HepG2 (cell line): Measurements from ENCODE around the gene NTSR2. TPM values are rescaled to one million over a fixed set of nuclear protein-coding genes. Genes with fewer than 3 reads are reported as not detected.

Experiments used
- EEA1 ChIP-seq: sonication (generic); formaldehyde crosslinking; IDR thresholded peaks from 2 replicates; pipeline ENCODE4 v1.5.1; 2020; ENCODE audit warnings: mild to moderate bottlenecking, missing genetic modification reagents, borderline replicate concordance
- FOXP1 ChIP-seq, 2 experiments: fragments of 450-650 bp in 1 of 2; IDR thresholded peaks; 2 replicates each; pipeline ENCODE4 v1.6.1; 2017 to 2018; ENCODE audit warnings: antibody characterized with exemption in 1 of 2
- HOXD1 ChIP-seq: sonication (generic); formaldehyde crosslinking; IDR thresholded peaks from 2 replicates; pipeline ENCODE4 v1.5.0; 2020; ENCODE audit warnings: missing genetic modification reagents
- JUND ChIP-seq: sonication (generic); formaldehyde crosslinking; IDR thresholded peaks from 2 replicates; pipeline ENCODE4 v1.8.0; 2022; ENCODE audit warnings: mild to moderate bottlenecking, missing genetic modification reagents
- KLF9 ChIP-seq: IDR thresholded peaks from 2 replicates; pipeline ENCODE4 v1.6.1; 2016; ENCODE audit warnings: low read depth
- LCORL ChIP-seq, 2 experiments: fragments of 450-650 bp in 1 of 2; sonication (generic) in 1 of 2; formaldehyde crosslinking in 1 of 2; IDR thresholded peaks; 2 replicates each; pipeline versions ENCODE4 v1.5.0 to v1.6.1; 2017 to 2020; ENCODE audit warnings: antibody characterized with exemption in 1 of 2, missing genetic modification reagents in 1 of 2
- NFE2L1 ChIP-seq: sonication (generic); formaldehyde crosslinking; IDR thresholded peaks from 2 replicates; pipeline ENCODE4 v1.4.0; 2020; ENCODE audit warnings: missing genetic modification reagents, mild to moderate bottlenecking, borderline replicate concordance
- NR0B2 ChIP-seq: sonication (generic); formaldehyde crosslinking; IDR thresholded peaks from 2 replicates; pipeline ENCODE4 v1.4.0; 2020; ENCODE audit warnings: mild to moderate bottlenecking, missing genetic modification reagents
- PHF5A ChIP-seq: IDR thresholded peaks from one replicate; pipeline ENCODE4 v1.6.1; 2018; ENCODE audit warnings: low read depth, missing genetic modification reagents; ENCODE audit not compliant: unreplicated experiment
- PPARG ChIP-seq: conservative IDR thresholded peaks from 2 replicates; pipeline ENCODE4 v1.6.1; 2016; ENCODE audit warnings: missing biosample characterization, missing genetic modification reagents
- SAFB2 ChIP-seq: sonication (generic); formaldehyde crosslinking; IDR thresholded peaks from 2 replicates; pipeline ENCODE4 v1.5.1; 2020; ENCODE audit warnings: missing genetic modification reagents, low read depth, mild to moderate bottlenecking, borderline replicate concordance
- TEAD3 ChIP-seq: optimal IDR thresholded peaks from 2 replicates; pipeline ENCODE3; 2016; ENCODE audit warnings: borderline replicate concordance
- ZNF382 ChIP-seq: sonication (generic); formaldehyde crosslinking; IDR thresholded peaks from 2 replicates; pipeline ENCODE4 v1.5.0; 2020; ENCODE audit warnings: missing genetic modification reagents, mild to moderate bottlenecking, borderline replicate concordance
- ZNF687 ChIP-seq: sonication (generic); formaldehyde crosslinking; IDR thresholded peaks from 2 replicates; pipeline ENCODE4 v1.5.1; 2020; ENCODE audit warnings: mild to moderate bottlenecking, missing genetic modification reagents, moderate library complexity
- polyA plus RNA-seq, 8 experiments: library from polyadenylated mRNA; depleted of rRNA in 3 of 8; stranded (reverse) in 7 of 8; unstranded in 1 of 8; fragments of >200 nt; fragmentation: Illumina TruSeq in 4 of 8; extraction: Trizol in 4 of 8; gene quantifications; 2 replicates each; pipeline versions ENCODE4 v1.2.1 to v1.2.3, GENCODE V29; 2011 to 2016; ENCODE audit warnings: low read depth in 4 of 8, missing spikeins in 1 of 8, mixed read lengths in 1 of 8; ENCODE audit not compliant: insufficient read depth in 1 of 8
- total RNA-seq, 5 experiments: library from RNA; depleted of rRNA; stranded (reverse); fragments of >200 nt; fragmentation: Illumina TruSeq; extraction: Trizol; gene quantifications; 2 replicates each; pipeline ENCODE4 v1.2.3, GENCODE V29; 2016; ENCODE audit warnings: low read depth in 1 of 5
- TF ChIP-seq, protein P1 (sequence below): sonication (generic); formaldehyde crosslinking; conservative IDR thresholded peaks from 2 replicates; pipeline ENCODE4 v1.8.0; 2022; ENCODE audit warnings: missing genetic modification reagents
- TF ChIP-seq, protein P2 (sequence below): sonication (generic); formaldehyde crosslinking; IDR thresholded peaks from 2 replicates; pipeline ENCODE4 v1.4.0; 2020; ENCODE audit warnings: missing genetic modification reagents

The NTSR2 gene
- total and polyA plus RNA-seq, 2 of the 13 experiments (the other 11 are each of a cell fraction or from before 2014, with no cell fraction given), result not detected

DNA sequence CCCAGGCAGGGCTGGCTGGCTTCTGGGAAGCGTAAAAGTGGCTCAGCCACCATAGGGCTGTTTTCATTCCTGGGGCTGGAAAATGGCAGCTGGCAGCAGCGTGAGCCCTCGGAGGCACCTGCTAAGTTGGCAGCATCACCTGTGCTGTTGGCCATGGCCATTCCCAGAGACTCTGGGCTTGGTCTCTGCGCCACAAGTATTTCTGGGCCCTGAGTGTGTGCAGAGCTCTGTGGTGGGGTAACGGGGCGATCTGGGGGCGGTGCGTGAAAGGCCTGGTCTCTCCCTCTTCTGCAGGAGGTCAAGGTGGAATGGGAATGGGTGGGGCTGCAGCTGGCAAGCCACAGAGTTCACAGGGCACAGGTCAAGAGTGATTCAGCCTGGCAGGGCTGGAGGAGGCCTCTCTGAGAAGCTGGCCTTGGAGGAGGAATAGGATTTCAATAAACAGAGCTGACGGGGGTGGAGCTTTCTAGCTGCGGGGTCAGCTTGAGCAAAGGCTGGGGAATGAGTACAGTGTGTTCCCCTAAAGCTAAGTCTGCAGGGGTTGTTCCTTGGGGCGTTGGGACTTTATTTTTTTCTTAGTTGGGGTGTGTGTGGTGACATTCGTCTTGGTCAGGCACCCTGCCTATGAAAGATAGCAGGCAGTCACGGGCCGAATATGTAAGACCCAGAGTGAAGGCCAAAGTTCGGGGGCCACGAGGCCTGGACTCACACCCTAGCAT lies 10.3 kb upstream of the NTSR2 start (continued):
- TF ChIP-seq TEAD3 (CRISPR knock-in tag) (peak; percentile 35), KLF9 (CRISPR knock-in tag) (no peak), PHF5A (CRISPR knock-in tag) (no peak), FOXP1 (IDR thresholded peaks at IDR 0.05) (no peak), FOXP1 (CRISPR knock-in tag; IDR thresholded peaks at IDR 0.05) (0 out of 2 replicates have a peak, but pooled peaks have one; percentile 25), NFE2L1 (no peak), ZNF382 (CRISPR knock-in tag) (no peak), PPARG (CRISPR knock-in tag) (0 out of 2 replicates have a peak, but pooled peaks have one; percentile 38), EEA1 (CRISPR knock-in tag) (no peak), LCORL (IDR thresholded peaks at IDR 0.05) (no peak), LCORL (CRISPR knock-in tag; IDR thresholded peaks at IDR 0.05) (no peak; the same call in 1 of the 2 replicates), NR0B2 (CRISPR knock-in tag) (no peak), HOXD1 (CRISPR knock-in tag) (no peak), SAFB2 (CRISPR knock-in tag) (no peak), ZNF687 (CRISPR knock-in tag) (peak; percentile 75), JUND (CRISPR knock-in tag) (0 out of 2 replicates have a peak, but pooled peaks have one; percentile 23)
- TF ChIP-seq, protein P1, sequence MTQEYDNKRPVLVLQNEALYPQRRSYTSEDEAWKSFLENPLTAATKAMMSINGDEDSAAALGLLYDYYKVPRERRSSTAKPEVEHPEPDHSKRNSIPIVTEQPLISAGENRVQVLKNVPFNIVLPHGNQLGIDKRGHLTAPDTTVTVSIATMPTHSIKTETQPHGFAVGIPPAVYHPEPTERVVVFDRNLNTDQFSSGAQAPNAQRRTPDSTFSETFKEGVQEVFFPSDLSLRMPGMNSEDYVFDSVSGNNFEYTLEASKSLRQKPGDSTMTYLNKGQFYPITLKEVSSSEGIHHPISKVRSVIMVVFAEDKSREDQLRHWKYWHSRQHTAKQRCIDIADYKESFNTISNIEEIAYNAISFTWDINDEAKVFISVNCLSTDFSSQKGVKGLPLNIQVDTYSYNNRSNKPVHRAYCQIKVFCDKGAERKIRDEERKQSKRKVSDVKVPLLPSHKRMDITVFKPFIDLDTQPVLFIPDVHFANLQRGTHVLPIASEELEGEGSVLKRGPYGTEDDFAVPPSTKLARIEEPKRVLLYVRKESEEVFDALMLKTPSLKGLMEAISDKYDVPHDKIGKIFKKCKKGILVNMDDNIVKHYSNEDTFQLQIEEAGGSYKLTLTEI (CRISPR knock-in tag), result no peak
- TF ChIP-seq, protein P2, sequence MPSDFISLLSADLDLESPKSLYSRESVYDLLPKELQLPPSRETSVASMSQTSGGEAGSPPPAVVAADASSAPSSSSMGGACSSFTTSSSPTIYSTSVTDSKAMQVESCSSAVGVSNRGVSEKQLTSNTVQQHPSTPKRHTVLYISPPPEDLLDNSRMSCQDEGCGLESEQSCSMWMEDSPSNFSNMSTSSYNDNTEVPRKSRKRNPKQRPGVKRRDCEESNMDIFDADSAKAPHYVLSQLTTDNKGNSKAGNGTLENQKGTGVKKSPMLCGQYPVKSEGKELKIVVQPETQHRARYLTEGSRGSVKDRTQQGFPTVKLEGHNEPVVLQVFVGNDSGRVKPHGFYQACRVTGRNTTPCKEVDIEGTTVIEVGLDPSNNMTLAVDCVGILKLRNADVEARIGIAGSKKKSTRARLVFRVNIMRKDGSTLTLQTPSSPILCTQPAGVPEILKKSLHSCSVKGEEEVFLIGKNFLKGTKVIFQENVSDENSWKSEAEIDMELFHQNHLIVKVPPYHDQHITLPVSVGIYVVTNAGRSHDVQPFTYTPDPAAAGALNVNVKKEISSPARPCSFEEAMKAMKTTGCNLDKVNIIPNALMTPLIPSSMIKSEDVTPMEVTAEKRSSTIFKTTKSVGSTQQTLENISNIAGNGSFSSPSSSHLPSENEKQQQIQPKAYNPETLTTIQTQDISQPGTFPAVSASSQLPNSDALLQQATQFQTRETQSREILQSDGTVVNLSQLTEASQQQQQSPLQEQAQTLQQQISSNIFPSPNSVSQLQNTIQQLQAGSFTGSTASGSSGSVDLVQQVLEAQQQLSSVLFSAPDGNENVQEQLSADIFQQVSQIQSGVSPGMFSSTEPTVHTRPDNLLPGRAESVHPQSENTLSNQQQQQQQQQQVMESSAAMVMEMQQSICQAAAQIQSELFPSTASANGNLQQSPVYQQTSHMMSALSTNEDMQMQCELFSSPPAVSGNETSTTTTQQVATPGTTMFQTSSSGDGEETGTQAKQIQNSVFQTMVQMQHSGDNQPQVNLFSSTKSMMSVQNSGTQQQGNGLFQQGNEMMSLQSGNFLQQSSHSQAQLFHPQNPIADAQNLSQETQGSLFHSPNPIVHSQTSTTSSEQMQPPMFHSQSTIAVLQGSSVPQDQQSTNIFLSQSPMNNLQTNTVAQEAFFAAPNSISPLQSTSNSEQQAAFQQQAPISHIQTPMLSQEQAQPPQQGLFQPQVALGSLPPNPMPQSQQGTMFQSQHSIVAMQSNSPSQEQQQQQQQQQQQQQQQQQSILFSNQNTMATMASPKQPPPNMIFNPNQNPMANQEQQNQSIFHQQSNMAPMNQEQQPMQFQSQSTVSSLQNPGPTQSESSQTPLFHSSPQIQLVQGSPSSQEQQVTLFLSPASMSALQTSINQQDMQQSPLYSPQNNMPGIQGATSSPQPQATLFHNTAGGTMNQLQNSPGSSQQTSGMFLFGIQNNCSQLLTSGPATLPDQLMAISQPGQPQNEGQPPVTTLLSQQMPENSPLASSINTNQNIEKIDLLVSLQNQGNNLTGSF (CRISPR knock-in tag), result no peak
